Measurements from ENCODE around the gene DDX56.
"Not testable (repeated sequence)": the region's sequence is repeated elsewhere in the genome, so short reads cannot be mapped to it uniquely, and the experiment has no call there.

GRCh38 chr7:44552473-44553005, 21.2 kb downstream of the DDX56 start:
- TF ChIP-seq ZNF253 (CRISPR knock-in tag; IDR thresholded peaks at IDR 0.05; ENCODE audit: borderline replicate concordance); CHCHD3 (CRISPR knock-in tag; IDR thresholded peaks at IDR 0.05); YY1 (IDR thresholded peaks at IDR 0.05; ENCODE audit: insufficient read depth, insufficient replicate concordance, low read depth, low read length); GABPB1 (CRISPR knock-in tag; IDR thresholded peaks at IDR 0.05); GATAD2A (CRISPR knock-in tag; IDR thresholded peaks at IDR 0.05); ZNF546 (CRISPR knock-in tag; conservative IDR thresholded peaks at IDR 0.05); ZNF746 (CRISPR knock-in tag; IDR thresholded peaks at IDR 0.05); CTCF (CRISPR knock-in tag; IDR thresholded peaks at IDR 0.05); CREB1 (IDR thresholded peaks at IDR 0.05); CREB1 (CRISPR knock-in tag; IDR thresholded peaks at IDR 0.05); ZBTB20 (CRISPR knock-in tag; IDR thresholded peaks at IDR 0.05; ENCODE audit: borderline replicate concordance, low read depth); PAX8 (CRISPR knock-in tag; IDR thresholded peaks at IDR 0.05; ENCODE audit: borderline replicate concordance): not testable (repeated sequence)
- TF ChIP-seq, protein P1, sequence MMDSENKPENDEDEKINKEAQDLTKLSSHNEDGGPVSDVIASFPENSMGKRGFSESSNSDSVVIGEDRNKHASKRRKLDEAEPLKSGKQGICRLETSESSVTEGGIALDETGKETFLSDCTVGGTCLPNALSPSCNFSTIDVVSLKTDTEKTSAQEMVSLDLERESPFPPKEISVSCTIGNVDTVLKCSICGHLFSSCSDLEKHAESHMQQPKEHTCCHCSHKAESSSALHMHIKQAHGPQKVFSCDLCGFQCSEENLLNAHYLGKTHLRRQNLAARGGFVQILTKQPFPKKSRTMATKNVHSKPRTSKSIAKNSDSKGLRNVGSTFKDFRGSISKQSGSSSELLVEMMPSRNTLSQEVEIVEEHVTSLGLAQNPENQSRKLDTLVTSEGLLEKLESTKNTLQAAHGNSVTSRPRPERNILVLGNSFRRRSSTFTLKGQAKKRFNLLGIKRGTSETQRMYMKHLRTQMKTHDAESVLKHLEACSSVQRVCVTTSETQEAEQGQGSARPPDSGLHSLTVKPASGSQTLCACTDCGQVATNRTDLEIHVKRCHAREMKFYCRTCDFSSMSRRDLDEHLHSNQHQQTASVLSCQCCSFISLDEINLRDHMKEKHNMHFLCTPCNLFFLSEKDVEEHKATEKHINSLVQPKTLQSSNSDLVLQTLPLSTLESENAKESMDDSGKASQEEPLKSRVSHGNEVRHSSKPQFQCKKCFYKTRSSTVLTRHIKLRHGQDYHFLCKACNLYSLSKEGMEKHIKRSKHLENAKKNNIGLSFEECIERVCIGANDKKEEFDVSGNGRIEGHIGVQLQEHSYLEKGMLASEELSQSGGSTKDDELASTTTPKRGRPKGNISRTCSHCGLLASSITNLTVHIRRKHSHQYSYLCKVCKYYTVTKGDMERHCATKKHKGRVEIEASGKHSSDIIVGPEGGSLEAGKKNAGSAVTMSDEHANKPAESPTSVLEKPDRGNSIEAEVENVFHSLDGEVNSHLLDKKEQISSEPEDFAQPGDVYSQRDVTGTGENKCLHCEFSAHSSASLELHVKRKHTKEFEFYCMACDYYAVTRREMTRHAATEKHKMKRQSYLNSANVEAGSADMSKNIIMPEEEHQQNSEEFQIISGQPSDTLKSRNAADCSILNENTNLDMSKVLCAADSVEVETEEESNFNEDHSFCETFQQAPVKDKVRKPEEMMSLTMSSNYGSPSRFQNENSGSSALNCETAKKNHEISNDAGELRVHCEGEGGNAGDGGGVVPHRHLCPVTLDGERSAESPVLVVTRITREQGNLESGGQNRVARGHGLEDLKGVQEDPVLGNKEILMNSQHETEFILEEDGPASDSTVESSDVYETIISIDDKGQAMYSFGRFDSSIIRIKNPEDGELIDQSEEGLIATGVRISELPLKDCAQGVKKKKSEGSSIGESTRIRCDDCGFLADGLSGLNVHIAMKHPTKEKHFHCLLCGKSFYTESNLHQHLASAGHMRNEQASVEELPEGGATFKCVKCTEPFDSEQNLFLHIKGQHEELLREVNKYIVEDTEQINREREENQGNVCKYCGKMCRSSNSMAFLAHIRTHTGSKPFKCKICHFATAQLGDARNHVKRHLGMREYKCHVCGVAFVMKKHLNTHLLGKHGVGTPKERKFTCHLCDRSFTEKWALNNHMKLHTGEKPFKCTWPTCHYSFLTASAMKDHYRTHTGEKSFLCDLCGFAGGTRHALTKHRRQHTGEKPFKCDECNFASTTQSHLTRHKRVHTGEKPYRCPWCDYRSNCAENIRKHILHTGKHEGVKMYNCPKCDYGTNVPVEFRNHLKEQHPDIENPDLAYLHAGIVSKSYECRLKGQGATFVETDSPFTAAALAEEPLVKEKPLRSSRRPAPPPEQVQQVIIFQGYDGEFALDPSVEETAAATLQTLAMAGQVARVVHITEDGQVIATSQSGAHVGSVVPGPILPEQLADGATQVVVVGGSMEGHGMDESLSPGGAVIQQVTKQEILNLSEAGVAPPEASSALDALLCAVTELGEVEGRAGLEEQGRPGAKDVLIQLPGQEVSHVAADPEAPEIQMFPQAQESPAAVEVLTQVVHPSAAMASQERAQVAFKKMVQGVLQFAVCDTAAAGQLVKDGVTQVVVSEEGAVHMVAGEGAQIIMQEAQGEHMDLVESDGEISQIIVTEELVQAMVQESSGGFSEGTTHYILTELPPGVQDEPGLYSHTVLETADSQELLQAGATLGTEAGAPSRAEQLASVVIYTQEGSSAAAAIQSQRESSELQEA (CRISPR knock-in tag; IDR thresholded peaks at IDR 0.05; ENCODE audit: not compliant biosample characterization), result not testable (repeated sequence)

Data from HepG2 (cell line).